ENCODE results near the gene KCNMA1. TPM values are rescaled to one million over a fixed set of nuclear protein-coding genes. Genes with fewer than 3 reads are reported as not detected.

KCNMA1 gene
- total RNA-seq, 2 donors from 2014 or later, result 168 to 188 TPM

DNA sequence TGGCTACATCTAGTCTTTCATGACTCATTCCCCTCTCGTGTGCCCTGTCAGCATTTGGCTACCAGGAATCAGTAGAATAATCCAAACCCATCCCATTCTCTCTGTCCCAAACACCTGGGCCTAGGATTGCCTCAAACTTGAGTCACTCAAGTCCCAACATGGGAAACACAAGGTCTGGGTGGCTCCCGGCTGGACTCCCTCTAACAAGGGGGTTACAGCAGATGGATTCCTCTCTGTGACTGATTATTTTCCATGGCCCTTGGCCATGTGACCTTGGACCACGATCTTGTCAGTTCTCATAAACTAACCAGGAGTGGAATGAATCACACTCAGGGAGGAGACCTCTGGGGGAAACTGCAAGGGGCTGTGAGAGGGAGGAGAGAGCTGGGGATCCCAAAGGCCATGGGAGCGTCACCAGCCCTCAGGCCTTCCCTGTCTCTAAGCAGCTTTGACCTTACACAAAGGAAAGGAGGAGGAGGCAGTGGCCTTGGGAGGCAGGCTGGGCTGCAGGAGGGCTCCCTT lies 533.1 kb downstream of the KCNMA1 start:
- Histone ChIP-seq H3K27me3 (replicated peaks; ENCODE audit: insufficient read depth) (no peaks in the 10 kb centered on the region), H3K9me3 (no peaks in the 10 kb centered on the region), H3K27ac (peak overlapping the region; percentile 46 to 62), H3K4me1 (ENCODE audit: control insufficient read depth in 1 of 2, low read depth in 2 of 2) (peaks cover 28 to 55% of the 10 kb centered on the region in 2 donors), H3K4me3 (no peak overlapping the region), H3K36me3 (no peaks in the 10 kb centered on the region)
- TF ChIP-seq CTCF (IDR thresholded peaks at IDR 0.05), result no peak
- ATAC-seq (ENCODE audit: insufficient number of reproducible peaks, low FRiP score, low read depth), result no peak
- DNase-seq (ENCODE audit: low spot score), result peak; percentile 66

DNA sequence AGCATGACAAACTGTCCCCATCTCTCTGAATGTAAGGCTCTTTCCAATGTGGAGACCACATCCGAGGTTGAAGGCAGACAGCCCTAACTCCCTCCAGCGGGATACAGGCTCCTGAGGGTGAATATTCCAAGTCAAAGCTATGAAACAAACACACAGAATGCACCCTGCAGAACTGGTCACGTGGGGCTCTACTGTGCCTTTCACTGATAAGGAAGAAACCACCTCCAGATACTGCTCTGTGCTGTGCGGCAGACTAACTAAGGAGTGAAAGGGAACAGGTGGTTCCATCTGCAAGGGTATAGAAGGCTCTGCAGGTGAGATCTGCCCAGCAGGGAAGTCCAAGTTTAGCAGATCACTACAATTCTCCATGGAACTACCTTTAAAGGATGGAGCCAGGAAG lies 534.4 kb downstream of the KCNMA1 start:
- H3K27me3 ChIP-seq (replicated peaks; ENCODE audit: insufficient read depth), result no peaks in the 10 kb centered on the region
- H3K27ac ChIP-seq, result no peak overlapping the region
- DNase-seq (ENCODE audit: low spot score) (no peak), ATAC-seq (ENCODE audit: insufficient number of reproducible peaks, low FRiP score, low read depth) (no peak)
- peaks cover 28 to 49% of the 10 kb centered on the region in 2 donors for H3K4me1 ChIP-seq (ENCODE audit: control insufficient read depth in 1 of 2, low read depth in 2 of 2)
- H3K9me3 ChIP-seq, result no peaks in the 10 kb centered on the region
- H3K4me3 ChIP-seq, result no peak overlapping the region
- no peak for TF ChIP-seq CTCF (IDR thresholded peaks at IDR 0.05)
- H3K36me3 ChIP-seq, result no peaks in the 10 kb centered on the region

DNA sequence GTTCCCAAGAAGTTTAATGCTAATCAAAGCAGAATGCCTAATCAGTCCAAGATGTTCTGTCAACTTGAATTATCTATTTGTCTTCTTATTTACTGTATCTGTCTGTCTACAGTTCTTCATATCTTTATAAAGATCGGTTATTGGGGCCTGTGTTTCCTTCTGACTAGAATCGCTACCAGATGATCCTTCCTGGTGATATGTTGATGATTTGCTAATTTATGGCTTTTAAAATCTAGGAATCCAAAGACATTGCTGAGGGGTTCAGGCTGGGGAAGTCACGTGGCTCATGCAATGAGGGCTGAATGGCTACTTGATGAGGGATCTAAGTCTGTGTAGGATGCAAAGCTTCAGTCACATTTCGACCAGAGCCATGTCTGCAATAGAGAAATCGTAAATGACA lies 536.3 kb downstream of the KCNMA1 start:
- H3K9me3 ChIP-seq, result no peaks in the 10 kb centered on the region
- H3K27ac ChIP-seq, result no peak overlapping the region
- no peak for DNase-seq (ENCODE audit: low spot score)
- H3K36me3 ChIP-seq, result no peaks in the 10 kb centered on the region
- ATAC-seq (ENCODE audit: insufficient number of reproducible peaks, low FRiP score, low read depth), result no peak
- no peak overlapping the region for H3K4me3 ChIP-seq
- no peaks in the 10 kb centered on the region for H3K27me3 ChIP-seq (replicated peaks; ENCODE audit: insufficient read depth)
- TF ChIP-seq CTCF (IDR thresholded peaks at IDR 0.05), result no peak
- peaks cover 19 to 30% of the 10 kb centered on the region in 2 donors for H3K4me1 ChIP-seq (ENCODE audit: control insufficient read depth in 1 of 2, low read depth in 2 of 2)

DNA sequence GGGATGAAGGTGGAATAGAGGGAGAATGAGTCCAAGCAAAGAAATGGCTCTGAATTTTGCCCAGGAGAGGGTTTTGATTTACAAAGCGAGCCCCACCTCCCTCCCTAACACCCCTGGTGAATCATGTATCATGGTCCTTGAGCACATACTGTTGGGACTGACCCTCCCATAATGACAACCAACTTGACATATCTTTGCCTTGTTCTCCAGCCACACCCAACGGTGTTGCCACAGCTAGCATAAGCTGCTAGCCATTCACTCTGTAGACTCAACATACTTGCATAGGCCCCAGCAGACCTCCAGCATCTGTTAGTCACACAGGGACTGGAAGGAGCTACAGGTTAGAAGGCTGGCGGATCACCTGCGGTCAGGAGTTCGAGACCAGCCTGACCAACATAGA lies 538.5 kb downstream of the KCNMA1 start:
- H3K4me3 ChIP-seq, result no peak overlapping the region
- no peak for ATAC-seq (ENCODE audit: insufficient number of reproducible peaks, low FRiP score, low read depth)

DNA sequence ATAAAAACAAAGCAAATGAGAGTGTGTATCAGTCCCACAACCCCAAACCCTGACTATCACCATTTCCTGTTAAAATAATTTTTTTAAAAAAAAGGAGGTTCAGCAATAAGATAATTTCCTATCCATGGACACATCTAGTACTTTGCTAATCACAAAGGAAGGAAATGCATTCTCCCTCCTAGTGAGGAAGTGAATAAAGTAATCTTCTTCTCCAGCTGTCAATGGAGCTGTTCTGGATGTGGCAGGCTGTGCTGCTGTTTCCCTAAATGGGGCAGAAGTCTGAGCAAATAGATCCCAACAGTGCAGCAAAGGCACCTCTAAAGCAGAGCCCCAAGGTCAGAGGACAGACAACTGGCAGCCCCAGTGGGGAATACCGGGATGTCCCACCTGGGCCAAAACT lies 540.0 kb downstream of the KCNMA1 start:
- no peak overlapping the region for H3K4me3 ChIP-seq
- no peak for TF ChIP-seq CTCF (IDR thresholded peaks at IDR 0.05)
- ATAC-seq (ENCODE audit: insufficient number of reproducible peaks, low FRiP score, low read depth), result no peak
- no peaks in the 10 kb centered on the region for H3K4me1 ChIP-seq (ENCODE audit: control insufficient read depth in 1 of 2, low read depth in 2 of 2)
- H3K27ac ChIP-seq, result no peak overlapping the region
- no peaks in the 10 kb centered on the region for H3K9me3 ChIP-seq
- H3K36me3 ChIP-seq, result no peaks in the 10 kb centered on the region
- H3K27me3 ChIP-seq (replicated peaks; ENCODE audit: insufficient read depth), result no peaks in the 10 kb centered on the region
- no peak for DNase-seq (ENCODE audit: low spot score)

More for the DNA sequence above, 538.5 kb downstream of the KCNMA1 start:
- no peak overlapping the region for H3K27ac ChIP-seq
- no peak for DNase-seq (ENCODE audit: low spot score)
- TF ChIP-seq CTCF (IDR thresholded peaks at IDR 0.05), result no peak
- H3K9me3 ChIP-seq, result no peaks in the 10 kb centered on the region
- H3K27me3 ChIP-seq (replicated peaks; ENCODE audit: insufficient read depth), result no peaks in the 10 kb centered on the region
- H3K4me1 ChIP-seq (ENCODE audit: control insufficient read depth in 1 of 2, low read depth in 2 of 2), result peaks cover under 1 to 8% of the 10 kb centered on the region in 2 donors
- no peaks in the 10 kb centered on the region for H3K36me3 ChIP-seq
